ES-I3 (cell line): ENCODE results near the gene ZHX3.
"Not testable (repeated sequence)": the region's sequence is repeated elsewhere in the genome, so short reads cannot be mapped to it uniquely, and the experiment has no call there.

Experiments
- H3K36me3 ChIP-seq: 2 replicates; pipeline ENCODE4 v1.6.1; 2013; ENCODE audit warnings: mild to moderate bottlenecking, low read length, control low read depth, moderate library complexity; ENCODE audit not compliant: insufficient read depth
- H3K4me1 ChIP-seq: 2 replicates; pipeline ENCODE4 v1.6.1; 2013; ENCODE audit warnings: mild to moderate bottlenecking, control low read depth, low read length; ENCODE audit not compliant: insufficient read depth
- H3K9ac ChIP-seq: 2 replicates; pipeline ENCODE4 v1.6.1; 2013; ENCODE audit warnings: low read depth, mild to moderate bottlenecking, low read length, moderate library complexity
- H3K9me3 ChIP-seq: 2 replicates; pipeline ENCODE4 v1.6.1; 2013; ENCODE audit warnings: mild to moderate bottlenecking, low read length, moderate library complexity; ENCODE audit not compliant: control insufficient read depth, insufficient read depth

The ZHX3 gene

DNA sequence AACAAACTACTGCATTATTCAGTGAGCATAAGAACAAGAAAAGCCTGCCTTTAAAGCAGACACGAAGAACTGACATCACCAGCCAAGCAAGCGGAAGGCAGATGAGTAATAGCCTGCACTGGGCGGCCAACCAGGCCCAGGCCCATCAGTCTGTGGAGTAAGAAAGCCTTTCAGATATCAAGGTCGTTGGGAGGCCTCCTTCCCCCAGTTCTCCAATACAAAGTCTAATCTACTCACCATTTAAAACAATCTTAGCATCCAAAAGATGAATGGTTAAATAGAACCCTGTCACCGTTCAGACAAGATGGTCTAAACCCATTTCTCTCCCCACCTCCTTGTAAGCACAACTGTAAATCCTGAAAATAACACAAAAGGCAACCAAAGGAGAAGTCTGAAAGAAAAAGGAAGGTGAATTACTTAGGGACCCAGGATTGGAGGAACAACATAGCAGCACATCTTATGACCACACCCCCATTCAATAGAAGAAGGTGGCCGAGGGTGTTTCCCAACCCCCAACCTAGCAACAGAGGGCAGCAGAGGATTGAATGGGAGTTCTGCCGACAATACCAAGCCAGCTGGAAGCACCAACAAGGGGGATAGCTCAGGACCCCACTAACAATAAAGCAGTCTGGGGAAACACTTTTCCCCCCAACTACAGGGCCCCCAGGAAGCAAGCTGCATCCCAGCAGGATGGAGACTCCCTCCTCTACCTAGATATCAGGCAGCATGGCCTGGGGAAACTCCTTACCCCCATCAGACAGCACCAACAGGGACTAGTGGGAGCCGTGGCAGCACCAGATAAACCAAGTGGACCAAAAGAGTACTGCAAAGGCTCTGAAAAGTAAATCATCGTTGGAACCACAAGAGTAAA is 67.9 kb downstream of the ZHX3 start:
- Histone ChIP-seq H3K36me3 (no peaks in the 10 kb centered on the region), H3K9me3 (no peaks in the 10 kb centered on the region), H3K9ac (no peak overlapping the region), H3K4me1 (peaks cover 10% of the 10 kb centered on the region)

DNA sequence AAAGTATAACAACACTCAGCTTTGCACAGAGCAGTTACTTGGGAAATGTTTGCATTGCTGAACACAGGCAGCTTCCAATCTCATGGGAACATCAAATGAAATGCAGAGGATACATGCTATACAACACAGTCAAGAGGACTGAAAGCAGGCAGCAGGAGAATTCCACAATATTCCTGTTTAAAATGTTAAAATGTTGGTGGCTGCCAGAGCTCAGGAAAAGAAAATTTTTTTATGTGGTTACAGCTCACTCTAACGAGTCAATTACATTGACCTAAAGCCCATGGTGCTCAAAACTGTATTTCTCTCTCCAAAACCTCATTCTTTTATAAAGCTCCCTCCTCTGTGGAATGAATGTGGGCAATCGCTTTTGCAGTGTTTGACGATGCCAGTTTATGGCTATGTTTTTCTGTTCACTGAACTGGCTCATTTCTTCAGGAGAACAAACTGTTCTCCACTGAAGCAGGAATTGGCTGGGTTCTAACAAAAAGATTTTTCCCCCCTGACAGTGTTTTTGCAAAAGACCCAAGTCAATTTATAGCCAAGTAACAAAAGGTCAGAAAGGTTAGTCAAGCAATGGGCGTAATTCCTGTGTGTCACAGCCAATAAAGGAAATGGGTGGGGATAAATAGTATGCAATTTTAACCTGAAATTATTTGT is 69.0 kb downstream of the ZHX3 start:
- no peaks in the 10 kb centered on the region for H3K36me3 ChIP-seq
- peaks cover 10% of the 10 kb centered on the region for H3K4me1 ChIP-seq
- no peaks in the 10 kb centered on the region for H3K9me3 ChIP-seq
- H3K9ac ChIP-seq = no peak overlapping the region

- Histone ChIP-seq H3K4me1 (peaks cover 10% of the 10 kb centered on the region), H3K9ac (no peak overlapping the region), H3K36me3 (no peaks in the 10 kb centered on the region), H3K9me3 (no peaks in the 10 kb centered on the region)
Measured at GRCh38 chr20:41247523-41248367, 69.8 kb downstream of the ZHX3 start.

DNA sequence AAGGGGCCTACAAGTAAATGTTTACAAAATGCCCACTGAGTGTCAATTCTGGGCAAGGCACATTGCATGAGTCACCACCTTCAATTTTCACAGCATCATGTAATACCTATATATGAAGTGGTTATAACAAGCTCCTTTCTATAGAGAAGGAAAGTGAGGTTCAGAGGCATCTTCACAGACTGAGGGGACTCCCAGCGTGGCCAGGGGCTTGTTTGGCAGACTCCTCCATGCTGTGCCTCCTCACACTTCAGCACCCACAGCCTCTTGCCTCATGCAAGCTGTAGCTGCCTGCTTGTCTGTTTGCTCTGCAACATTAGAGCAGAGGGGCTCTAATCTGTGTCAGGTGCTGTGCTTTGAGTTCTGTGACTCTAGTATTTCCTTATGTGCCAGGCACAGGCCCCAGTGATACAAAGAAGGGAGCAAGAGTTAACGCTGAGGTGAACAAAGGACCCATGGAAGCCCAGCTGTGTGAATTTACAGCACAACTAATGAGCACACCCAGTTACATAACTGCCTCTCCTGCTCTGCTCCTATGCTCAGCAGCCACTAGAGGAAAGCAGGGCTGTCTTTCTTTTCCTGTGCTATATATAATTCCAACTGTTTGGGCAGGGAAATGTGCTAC is 72.3 kb downstream of the ZHX3 start:
- Histone ChIP-seq H3K4me1 (peaks cover 10% of the 10 kb centered on the region), H3K9me3 (no peaks in the 10 kb centered on the region), H3K36me3 (no peaks in the 10 kb centered on the region), H3K9ac (no peak overlapping the region)

- Histone ChIP-seq H3K9me3 (no peaks in the 10 kb centered on the region), H3K4me1 (peaks cover 4% of the 10 kb centered on the region; the same call in 1 of the 2 replicates), H3K9ac (no peak overlapping the region), H3K36me3 (no peaks in the 10 kb centered on the region)
Measured at GRCh38 chr20:41242807-41243206, 74.7 kb downstream of the ZHX3 start.

GRCh38 chr20:41242352-41242751 is 75.2 kb downstream of the ZHX3 start:
- no peaks in the 10 kb centered on the region for H3K9me3 ChIP-seq
- no peaks in the 10 kb centered on the region for H3K36me3 ChIP-seq
- H3K4me1 ChIP-seq = peaks cover 4% of the 10 kb centered on the region; the same call in 1 of the 2 replicates
- no peak overlapping the region for H3K9ac ChIP-seq

- H3K36me3 ChIP-seq, H3K9ac ChIP-seq, H3K4me1 ChIP-seq, H3K9me3 ChIP-seq: not testable (repeated sequence)
Measured at GRCh38 chr20:41237233-41237632, 80.3 kb downstream of the ZHX3 start.

DNA sequence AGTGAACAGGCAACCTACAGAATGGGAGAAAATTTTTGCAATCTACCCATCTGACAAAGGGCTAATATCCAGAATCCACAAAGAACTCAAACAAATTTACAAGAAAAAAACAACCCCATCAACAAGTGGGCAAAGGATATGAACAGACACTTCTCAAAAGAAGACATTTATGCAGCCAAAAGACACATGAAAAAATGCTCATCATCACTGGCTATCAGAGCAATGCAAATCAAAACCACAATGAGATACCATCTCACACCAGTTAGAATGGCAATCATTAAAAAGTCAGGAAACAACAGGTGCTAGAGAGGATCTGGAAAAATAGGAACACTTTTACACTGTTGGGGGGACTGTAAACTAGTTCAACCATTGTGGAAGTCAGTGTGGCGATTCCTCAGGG is 80.7 kb downstream of the ZHX3 start:
- H3K36me3 ChIP-seq, H3K9me3 ChIP-seq, H3K9ac ChIP-seq, H3K4me1 ChIP-seq: not testable (repeated sequence)

GRCh38 chr20:41234546-41234945 is 83.0 kb downstream of the ZHX3 start:
- Histone ChIP-seq H3K36me3 (no peaks in the 10 kb centered on the region), H3K9ac (no peak overlapping the region), H3K9me3 (no peaks in the 10 kb centered on the region), H3K4me1 (no peaks in the 10 kb centered on the region; the same call in 1 of the 2 replicates)

DNA sequence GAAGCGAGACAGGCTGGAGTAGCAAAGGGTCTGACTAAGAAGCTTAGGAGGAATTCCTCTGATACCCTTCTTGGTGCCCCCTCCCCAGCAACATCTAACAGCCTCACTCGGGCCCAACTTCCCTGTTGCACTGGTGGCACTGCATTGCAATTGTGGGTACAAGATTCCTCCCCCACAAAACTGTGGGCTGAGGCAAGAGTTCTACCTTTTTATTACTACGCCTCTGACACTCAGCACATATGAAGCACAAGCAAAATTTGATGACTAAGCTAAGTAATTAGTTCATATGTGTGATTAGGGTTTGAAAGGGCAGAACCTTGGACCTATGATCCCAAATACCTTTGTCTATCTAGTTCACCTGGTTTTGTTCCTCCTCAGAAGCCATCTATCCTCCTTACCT is 83.5 kb downstream of the ZHX3 start:
- H3K9ac ChIP-seq = no peak overlapping the region
- no peaks in the 10 kb centered on the region for H3K9me3 ChIP-seq
- H3K36me3 ChIP-seq = no peaks in the 10 kb centered on the region
- H3K4me1 ChIP-seq = no peaks in the 10 kb centered on the region; the same call in 1 of the 2 replicates

- no peaks in the 10 kb centered on the region for H3K36me3 ChIP-seq
- H3K9me3 ChIP-seq = no peaks in the 10 kb centered on the region
- H3K9ac ChIP-seq = no peak overlapping the region
- H3K4me1 ChIP-seq = no peaks in the 10 kb centered on the region; the same call in 1 of the 2 replicates
Measured at GRCh38 chr20:41232973-41233926, 84.3 kb downstream of the ZHX3 start.

GRCh38 chr20:41231136-41231535 is 86.4 kb downstream of the ZHX3 start:
- Histone ChIP-seq H3K36me3 (no peaks in the 10 kb centered on the region), H3K4me1 (no peaks in the 10 kb centered on the region; the same call in 1 of the 2 replicates), H3K9me3 (no peaks in the 10 kb centered on the region), H3K9ac (no peak overlapping the region)

DNA sequence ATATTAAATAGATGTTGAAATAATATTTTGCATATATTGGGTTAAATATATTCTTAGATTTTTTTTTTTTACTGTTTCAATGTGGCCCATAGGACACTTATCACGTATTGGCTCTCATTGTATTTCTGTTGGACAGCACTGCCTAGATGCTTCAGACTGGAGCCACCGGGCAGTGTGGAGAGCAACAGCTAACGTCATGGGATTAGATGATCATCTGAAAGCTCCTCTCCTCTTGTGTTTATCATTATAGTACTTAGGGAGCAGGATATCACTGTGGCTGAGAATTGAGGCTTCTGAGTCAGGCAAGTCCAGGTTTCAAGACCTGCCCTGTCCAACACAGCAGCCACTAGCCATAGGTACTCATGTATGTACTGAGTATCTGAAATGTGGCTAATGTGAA is 87.4 kb downstream of the ZHX3 start:
- no peaks in the 10 kb centered on the region; the same call in 1 of the 2 replicates for H3K4me1 ChIP-seq
- no peaks in the 10 kb centered on the region for H3K9me3 ChIP-seq
- H3K9ac ChIP-seq = no peak overlapping the region
- no peaks in the 10 kb centered on the region for H3K36me3 ChIP-seq
